ENCODE results near the gene TLE4.
A peak's percentile ranks its signal among the peaks of the same experiment; 100 is the strongest.
"Not testable (repeated sequence)": the region's sequence is repeated elsewhere in the genome, so short reads cannot be mapped to it uniquely, and the experiment has no call there.

Gene TLE4

DNA sequence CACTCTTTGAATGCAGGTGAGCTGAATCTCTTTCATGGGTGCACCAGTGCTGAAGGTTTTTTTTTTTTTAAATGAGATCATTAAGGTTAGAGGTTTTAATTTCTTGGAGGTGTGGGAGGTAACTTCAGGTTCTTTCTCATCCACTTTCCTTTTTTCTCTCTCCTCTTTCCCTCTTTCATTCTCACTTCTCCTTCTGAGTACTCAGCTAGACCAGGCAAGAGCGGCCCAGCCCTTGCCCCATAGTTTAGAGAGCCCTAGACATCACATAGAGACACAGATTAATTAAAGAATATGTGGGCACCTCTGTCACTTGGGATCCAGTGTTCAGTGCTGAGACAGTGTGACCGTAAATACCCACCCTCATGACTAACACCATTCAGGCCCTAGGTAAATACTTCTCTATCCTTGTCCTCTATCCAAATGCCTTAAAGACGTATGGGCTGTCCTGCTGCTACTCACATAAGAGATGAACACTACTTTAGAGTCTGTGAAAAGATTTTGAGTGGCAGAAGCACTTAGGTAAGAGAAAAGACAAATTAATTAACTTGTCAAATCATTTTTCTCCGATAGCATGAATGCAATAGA is 174.1 kb downstream of the TLE4 start:
- DNase-seq: no peak

- not testable (repeated sequence) for DNase-seq
Observed at GRCh38 chr9:79751895-79752466, 180.2 kb downstream of the TLE4 start.

DNA sequence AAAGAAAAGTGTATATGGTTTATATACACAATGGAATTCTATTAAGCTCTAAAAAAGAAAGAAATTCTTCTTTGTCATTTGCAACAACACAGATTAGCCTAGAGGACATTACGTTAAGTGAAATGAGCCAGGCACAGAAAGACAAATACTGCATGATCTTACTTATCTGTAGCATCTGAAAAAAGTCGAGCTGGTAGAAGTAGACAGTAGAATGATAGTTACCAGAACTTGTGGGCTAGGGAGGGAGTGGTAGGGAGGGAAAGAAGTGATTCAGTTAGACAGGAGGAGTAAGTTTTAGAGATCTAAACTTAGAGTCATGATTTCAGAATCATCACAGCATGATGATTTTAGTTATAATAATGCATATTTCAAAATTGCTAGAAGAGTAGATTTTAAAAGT is 184.6 kb downstream of the TLE4 start:
- no peak for DNase-seq

DNA sequence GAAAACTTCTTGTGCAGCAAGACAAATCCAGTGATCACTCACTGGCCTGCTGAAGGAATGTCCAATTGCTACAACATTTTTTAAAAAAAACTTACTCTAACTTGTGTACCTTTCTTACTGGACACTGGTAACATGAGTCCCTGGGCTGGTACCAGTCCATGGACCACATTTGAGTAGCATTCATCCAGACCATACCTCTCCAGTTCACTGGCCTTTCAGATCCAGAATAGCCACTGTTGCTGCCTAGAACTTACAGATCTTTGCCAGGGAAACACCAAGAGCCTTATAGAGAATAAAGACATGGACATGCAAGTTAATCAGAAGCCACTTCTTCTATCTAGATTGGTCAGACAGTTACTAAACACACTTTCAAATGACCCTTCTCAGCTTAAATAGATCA is 185.3 kb downstream of the TLE4 start:
- DNase-seq: no peak

DNA sequence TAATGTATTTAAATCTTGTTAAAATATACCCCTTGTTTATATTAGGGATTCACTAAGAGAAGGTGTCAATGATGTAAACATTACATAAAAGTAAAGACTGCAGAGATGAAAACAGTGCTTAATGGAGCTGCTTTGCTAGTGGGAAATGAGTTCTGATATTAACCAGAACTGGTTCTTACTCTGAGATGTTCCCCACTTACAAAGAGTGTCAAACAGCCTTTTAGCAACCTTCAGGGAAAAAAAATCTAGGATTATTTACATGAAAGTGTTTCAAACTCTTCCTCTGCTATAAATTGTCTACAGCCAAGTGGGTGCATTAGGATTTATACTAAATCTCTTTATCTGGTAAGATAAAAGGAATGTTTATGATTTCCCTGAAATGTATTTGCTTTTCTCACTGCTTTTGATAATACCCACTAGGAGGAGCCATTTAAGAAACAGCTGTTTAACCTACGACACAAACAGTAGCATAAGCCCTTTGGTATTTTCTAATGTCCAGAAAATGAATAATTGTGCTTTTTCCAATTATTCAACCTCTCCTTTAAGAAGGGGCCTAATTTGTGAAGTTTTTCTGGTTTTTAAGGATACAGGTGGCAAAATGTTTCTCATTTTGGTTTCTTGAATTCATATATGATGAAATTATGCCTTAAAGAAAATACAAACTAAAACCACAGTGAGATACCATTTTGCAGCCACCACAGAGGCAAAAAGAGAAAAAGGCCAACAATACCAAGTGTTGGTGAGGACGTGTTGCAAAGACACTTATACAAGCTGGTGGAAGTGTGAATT is 186.3 kb downstream of the TLE4 start:
- no peak for DNase-seq

DNA sequence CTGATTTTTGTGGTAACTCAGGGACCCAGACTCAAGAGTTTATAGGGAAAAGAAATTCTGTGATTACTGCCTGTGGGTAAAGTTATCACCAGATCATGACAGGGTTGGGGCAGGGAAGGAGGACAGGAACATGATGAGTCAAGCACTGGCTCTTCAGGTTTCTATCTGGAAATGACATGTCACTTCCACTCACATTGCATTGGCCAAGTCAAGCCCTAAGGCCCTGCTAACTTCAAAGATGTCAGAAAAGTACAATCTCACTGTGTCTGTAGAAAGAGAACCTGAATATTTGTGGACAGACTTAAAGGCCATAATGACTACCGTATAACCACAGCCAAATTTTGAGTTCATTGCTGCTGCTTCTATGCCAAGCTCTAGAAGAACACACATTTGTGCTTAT is 187.7 kb downstream of the TLE4 start:
- no peak for DNase-seq

DNA sequence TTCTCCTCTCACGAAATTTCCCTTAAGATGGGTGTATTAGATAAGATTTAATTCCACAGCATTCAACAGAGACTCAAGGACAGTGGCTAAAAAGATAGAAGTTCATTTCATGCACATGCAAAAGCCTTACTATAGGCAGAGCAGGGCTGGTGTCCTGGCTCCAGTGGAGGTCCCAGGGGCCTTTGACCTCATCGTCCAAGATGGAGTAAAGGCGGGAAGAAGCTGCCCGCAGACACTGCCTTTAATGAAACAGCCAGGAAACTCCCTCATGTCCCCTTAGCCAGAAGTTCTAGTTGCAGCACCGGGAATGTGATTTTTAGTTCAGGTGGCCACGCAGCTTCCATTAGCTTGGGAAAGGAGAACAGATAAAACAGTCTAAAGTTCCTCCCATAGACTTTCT is 190.3 kb downstream of the TLE4 start:
- no peak for DNase-seq

DNA sequence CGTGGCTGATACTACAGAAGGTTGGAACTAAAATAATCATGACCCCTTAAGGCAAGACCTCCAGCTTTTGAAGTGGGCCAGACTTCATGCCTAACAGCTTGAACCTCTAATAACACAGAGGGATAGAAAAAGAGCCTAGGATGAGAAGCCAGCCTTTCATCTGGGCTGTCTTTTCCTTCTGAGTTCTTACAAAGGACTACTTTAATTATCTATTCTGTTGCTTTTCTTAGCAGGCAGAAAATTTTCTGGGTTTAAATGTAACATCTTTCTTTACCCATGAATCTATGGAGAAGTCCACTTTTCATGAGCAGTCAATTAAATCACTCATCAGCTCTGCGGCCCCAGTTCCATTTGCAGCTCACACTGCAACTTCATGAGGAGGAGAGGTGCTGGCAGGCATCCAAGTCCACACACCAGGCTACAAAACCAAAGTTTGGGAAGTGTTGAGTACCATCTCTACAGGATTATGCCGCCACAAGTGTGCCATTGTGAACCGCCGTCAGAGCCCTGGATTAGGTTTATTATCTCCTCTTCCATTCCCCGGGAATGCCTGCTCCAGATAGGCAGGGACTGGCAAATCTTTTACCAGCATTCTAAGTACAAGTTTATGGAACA is 192.0 kb downstream of the TLE4 start:
- DNase-seq: no peak

DNA sequence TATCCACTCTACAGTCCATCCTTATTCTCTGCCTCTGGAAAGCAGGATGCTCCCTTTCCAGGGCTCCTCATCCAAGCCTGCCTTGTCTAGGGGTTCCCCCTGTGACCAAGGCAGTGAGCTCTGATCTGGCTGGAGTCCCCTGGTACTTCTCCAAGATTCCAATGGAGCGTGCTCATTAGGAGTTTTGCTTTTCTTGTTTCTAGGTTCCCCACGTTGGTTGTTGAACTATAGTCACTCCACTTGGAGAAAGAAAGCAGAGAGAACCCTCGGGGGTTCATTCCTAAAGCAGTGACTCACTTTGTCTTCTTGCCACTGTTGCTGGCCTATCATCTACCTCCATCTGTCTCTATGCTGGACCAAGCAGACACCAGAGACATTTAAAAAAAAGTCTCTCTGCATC is 192.6 kb downstream of the TLE4 start:
- DNase-seq: no peak

DNA sequence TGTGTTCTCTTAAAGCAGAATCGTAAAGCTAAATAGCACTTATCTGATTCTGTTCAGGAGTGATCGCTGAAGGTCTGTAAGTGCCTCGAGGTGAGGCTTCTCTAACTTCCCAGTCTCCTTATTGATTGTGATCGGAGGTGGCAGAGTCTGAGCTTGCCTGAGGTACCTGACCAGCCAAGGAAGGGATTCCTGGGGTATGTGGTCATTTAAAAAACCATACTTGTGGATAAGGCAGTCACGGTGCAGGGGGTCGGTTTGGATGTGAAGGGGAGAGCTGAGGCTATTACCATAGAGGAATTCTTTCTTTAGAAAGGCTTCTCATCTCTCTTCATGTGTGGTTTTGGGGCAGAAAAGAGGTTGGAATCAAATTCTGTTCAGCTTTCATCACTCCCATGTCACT is 193.7 kb downstream of the TLE4 start:
- DNase-seq: no peak

- no peak for DNase-seq
Observed at GRCh38 chr9:79766091-79766490, 194.3 kb downstream of the TLE4 start.

DNA sequence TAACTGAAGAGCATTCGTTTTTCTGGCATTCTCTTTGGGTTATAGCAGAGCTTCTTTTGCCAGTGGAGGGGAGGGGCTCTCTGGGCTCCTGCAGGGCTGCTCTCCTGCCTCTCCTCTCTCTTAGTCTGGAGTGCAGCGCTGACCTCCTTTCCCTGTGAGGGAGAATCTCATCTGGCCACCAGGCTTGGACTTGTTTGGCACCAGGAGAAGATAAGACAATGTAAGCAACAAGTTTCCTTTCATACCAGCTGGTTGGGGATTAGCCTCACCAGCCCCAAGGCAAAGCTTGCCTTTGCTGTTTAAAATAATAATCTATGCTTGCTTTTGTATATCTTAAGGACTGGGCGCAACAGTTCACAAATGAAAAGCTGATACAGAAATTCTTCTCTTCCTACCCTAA is 196.4 kb downstream of the TLE4 start:
- DNase-seq: peak; percentile 46

DNA sequence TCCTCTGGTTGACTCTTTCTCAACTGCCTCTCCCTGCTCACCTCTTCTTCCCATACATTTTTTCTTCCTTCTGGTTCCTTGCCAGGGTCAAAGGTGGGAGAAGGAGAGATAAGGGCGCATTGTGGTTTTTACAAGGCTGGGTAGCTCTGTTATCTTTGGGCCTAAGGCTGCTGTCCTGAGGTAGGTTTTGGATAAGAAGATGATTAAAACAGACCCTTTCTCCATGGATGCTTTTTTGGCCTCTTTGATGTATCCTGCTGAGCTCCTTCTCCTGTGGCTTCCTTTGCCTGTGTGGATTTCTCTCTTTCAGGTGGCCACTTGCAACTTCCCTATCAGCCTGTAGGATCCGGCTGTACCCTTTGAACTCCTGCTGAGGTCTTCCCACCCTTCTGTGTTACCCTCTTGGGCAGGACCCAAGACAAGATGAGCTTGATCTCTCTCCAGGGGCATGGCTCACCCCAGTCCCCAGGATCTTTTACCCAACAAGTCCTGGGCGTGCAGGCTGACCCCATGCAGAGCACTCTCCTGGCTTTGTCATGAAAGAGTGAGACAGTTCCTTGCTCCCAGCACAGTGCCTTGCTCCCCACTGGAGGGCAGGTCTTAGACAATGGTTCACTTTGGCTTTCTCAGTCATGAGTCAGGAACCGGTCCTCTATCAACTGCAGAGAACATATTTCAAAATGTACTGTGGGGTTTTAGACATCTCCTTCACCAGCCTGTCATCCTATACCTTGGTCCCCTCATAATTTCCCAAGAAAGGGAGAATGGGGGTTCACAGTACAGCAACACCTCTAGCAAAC is 197.9 kb downstream of the TLE4 start:
- no peak for DNase-seq

DNA sequence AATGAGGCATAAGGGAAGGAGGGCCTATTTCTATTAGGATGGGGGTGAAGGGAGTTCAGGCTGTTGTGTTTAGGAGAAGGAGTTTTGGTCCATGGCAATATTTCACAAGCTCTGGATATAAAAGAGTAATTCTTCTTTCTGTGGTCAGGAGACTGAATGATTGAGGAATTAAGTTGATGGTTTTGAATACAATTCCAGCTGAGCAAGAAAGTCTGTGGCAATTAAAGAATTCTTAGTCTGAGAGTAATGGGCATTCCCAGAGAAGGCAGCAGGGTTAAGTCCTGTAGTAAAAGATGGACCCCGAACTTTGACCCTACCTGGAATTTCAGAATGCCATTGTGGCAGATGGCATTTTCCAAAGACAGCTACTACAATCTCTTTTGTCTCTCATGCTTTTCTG is 202.6 kb downstream of the TLE4 start:
- DNase-seq: no peak
